ENCODE data around the gene JOSD1.

JOSD1 gene

GRCh38 chr22:38710866-38711265, 10.1 kb upstream of the JOSD1 start:
- H2BK12ac ChIP-seq (ENCODE audit: low read length), result no peak overlapping the region
- no peak overlapping the region for H4K12ac ChIP-seq (ENCODE audit: low read depth, low read length)
- no peak overlapping the region for H3K27ac ChIP-seq (ENCODE audit: low read depth, low read length)
- H3K23ac ChIP-seq (ENCODE audit: low read length), result no peak overlapping the region
- H2BK120ac ChIP-seq (ENCODE audit: insufficient read depth, low read length, poor library complexity), result no peak overlapping the region
- H3K18ac ChIP-seq (ENCODE audit: low read length), result no peak overlapping the region
- H3K9me3 ChIP-seq (ENCODE audit: insufficient read depth, low read depth, low read length), result no peaks in the 10 kb centered on the region
- DNase-seq, result no peak
- H3K27me3 ChIP-seq (ENCODE audit: insufficient read depth, low read length), result no peaks in the 10 kb centered on the region
- peaks cover 3 to 20% of the 10 kb centered on the region in 2 experiments for H3K4me1 ChIP-seq (ENCODE audit: control insufficient read depth in 1 of 2, insufficient read depth in 2 of 2, low read length in 2 of 2)
- H3K4me3 ChIP-seq (ENCODE audit: low read depth, low read length), result no peak overlapping the region
- no CpG with 5 or more reads among the region's 3 CpGs for whole genome bisulfite sequencing (ENCODE audit: extremely low coverage, insufficient coverage, insufficient read length)
- H3K79me1 ChIP-seq (ENCODE audit: low read length), result peaks cover 5% of the 10 kb centered on the region
- H3K4me2 ChIP-seq (ENCODE audit: low read length), result no peak overlapping the region
- H3K9ac ChIP-seq (ENCODE audit: low read length), result no peak overlapping the region
- H2AK5ac ChIP-seq (ENCODE audit: low read length), result no peak overlapping the region
- no peak overlapping the region for H2AFZ ChIP-seq (ENCODE audit: insufficient read depth, low read length, poor library complexity)
- no peak overlapping the region for H4K91ac ChIP-seq (ENCODE audit: low read depth, low read length)
- peaks cover 1 to 8% of the 10 kb centered on the region in 2 experiments for H3K36me3 ChIP-seq (ENCODE audit: control insufficient read depth in 1 of 2, insufficient read depth in 2 of 2, low read length in 2 of 2)
- peaks cover 6% of the 10 kb centered on the region for H3K79me2 ChIP-seq (ENCODE audit: control insufficient read depth, insufficient read depth, low read length, poor library complexity)
- H4K8ac ChIP-seq (ENCODE audit: low read depth, low read length), result no peak overlapping the region
- H3K4ac ChIP-seq (ENCODE audit: low read depth, low read length), result no peak overlapping the region
- no peak overlapping the region for H2BK5ac ChIP-seq (ENCODE audit: low read depth, low read length, poor library complexity)
- no peak overlapping the region for H3K14ac ChIP-seq (ENCODE audit: low read length)

- peaks cover 6% of the 10 kb centered on the region for H3K79me2 ChIP-seq (ENCODE audit: control insufficient read depth, insufficient read depth, low read length, poor library complexity)
- no peak overlapping the region for H3K27ac ChIP-seq (ENCODE audit: low read depth, low read length)
- H2BK5ac ChIP-seq (ENCODE audit: low read depth, low read length, poor library complexity), result no peak overlapping the region
- no peak overlapping the region for H2BK120ac ChIP-seq (ENCODE audit: insufficient read depth, low read length, poor library complexity)
- H3K14ac ChIP-seq (ENCODE audit: low read length), result no peak overlapping the region
- H4K8ac ChIP-seq (ENCODE audit: low read depth, low read length), result no peak overlapping the region
- H3K27me3 ChIP-seq (ENCODE audit: insufficient read depth, low read length), result no peaks in the 10 kb centered on the region
- no CpG with 5 or more reads among the region's 3 CpGs for WGBS (ENCODE audit: extremely low coverage, insufficient coverage, insufficient read length)
- peaks cover 0 to 4% of the 10 kb centered on the region in 2 experiments for H3K36me3 ChIP-seq (ENCODE audit: control insufficient read depth in 1 of 2, insufficient read depth in 2 of 2, low read length in 2 of 2)
- H4K12ac ChIP-seq (ENCODE audit: low read depth, low read length), result no peak overlapping the region
- H3K18ac ChIP-seq (ENCODE audit: low read length), result no peak overlapping the region
- H2AFZ ChIP-seq (ENCODE audit: insufficient read depth, low read length, poor library complexity), result no peak overlapping the region
- peaks cover 6% of the 10 kb centered on the region for H3K79me1 ChIP-seq (ENCODE audit: low read length)
- H3K23ac ChIP-seq (ENCODE audit: low read length), result no peak overlapping the region
- H2BK12ac ChIP-seq (ENCODE audit: low read length), result no peak overlapping the region
- no peaks in the 10 kb centered on the region for H3K9me3 ChIP-seq (ENCODE audit: insufficient read depth, low read depth, low read length)
- H3K4ac ChIP-seq (ENCODE audit: low read depth, low read length), result no peak overlapping the region
- H3K9ac ChIP-seq (ENCODE audit: low read length), result no peak overlapping the region
- no peak for DNase-seq
- H4K91ac ChIP-seq (ENCODE audit: low read depth, low read length), result no peak overlapping the region
- no peak overlapping the region for H3K4me2 ChIP-seq (ENCODE audit: low read length)
- peaks cover 3 to 20% of the 10 kb centered on the region in 2 experiments for H3K4me1 ChIP-seq (ENCODE audit: control insufficient read depth in 1 of 2, insufficient read depth in 2 of 2, low read length in 2 of 2)
- H2AK5ac ChIP-seq (ENCODE audit: low read length), result no peak overlapping the region
- H3K4me3 ChIP-seq (ENCODE audit: low read depth, low read length), result no peak overlapping the region
Measured at GRCh38 chr22:38710351-38710750, 9.6 kb upstream of the JOSD1 start.

DNA sequence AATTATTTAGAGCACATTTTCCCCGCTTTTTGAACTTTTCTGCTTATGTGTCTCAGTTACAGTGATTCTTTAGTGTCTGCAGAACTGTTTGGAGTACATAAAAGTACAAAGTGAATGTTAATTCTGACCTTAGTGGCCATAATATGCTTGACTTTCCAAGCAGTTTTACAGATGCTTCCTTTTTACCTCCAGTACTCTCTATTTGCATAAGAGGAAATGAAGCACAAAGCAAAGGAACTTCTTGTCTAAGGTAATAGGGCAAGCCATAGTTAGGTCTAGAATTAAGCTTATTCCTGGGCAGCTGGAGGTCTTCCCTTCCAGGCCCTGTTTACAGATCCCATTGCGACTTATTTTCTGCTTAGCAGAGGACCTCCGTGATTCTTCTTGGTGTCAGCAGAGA, 8.6 kb upstream of the JOSD1 start:
- Histone ChIP-seq H3K23ac (ENCODE audit: low read length) (no peak overlapping the region), H3K4ac (ENCODE audit: low read depth, low read length) (no peak overlapping the region), H3K79me1 (ENCODE audit: low read length) (peaks cover 6% of the 10 kb centered on the region), H3K27me3 (ENCODE audit: insufficient read depth, low read length) (no peaks in the 10 kb centered on the region), H2AFZ (ENCODE audit: insufficient read depth, low read length, poor library complexity) (no peak overlapping the region), H3K27ac (ENCODE audit: low read depth, low read length) (no peak overlapping the region), H3K36me3 (ENCODE audit: control insufficient read depth in 1 of 2, insufficient read depth in 2 of 2, low read length in 2 of 2) (no peaks in the 10 kb centered on the region), H3K14ac (ENCODE audit: low read length) (no peak overlapping the region), H2AK5ac (ENCODE audit: low read length) (no peak overlapping the region), H2BK12ac (ENCODE audit: low read length) (no peak overlapping the region), H3K79me2 (ENCODE audit: control insufficient read depth, insufficient read depth, low read length, poor library complexity) (peaks cover 6% of the 10 kb centered on the region), H4K8ac (ENCODE audit: low read depth, low read length) (no peak overlapping the region), H4K12ac (ENCODE audit: low read depth, low read length) (no peak overlapping the region), H2BK120ac (ENCODE audit: insufficient read depth, low read length, poor library complexity) (no peak overlapping the region), H3K9me3 (ENCODE audit: insufficient read depth, low read depth, low read length) (no peaks in the 10 kb centered on the region), H3K9ac (ENCODE audit: low read length) (no peak overlapping the region), H4K91ac (ENCODE audit: low read depth, low read length) (no peak overlapping the region), H3K18ac (ENCODE audit: low read length) (no peak overlapping the region), H3K4me1 (ENCODE audit: control insufficient read depth in 1 of 2, insufficient read depth in 2 of 2, low read length in 2 of 2) (peaks cover 3 to 20% of the 10 kb centered on the region in 2 experiments), H2BK5ac (ENCODE audit: low read depth, low read length, poor library complexity) (no peak overlapping the region), H3K4me2 (ENCODE audit: low read length) (no peak overlapping the region), H3K4me3 (ENCODE audit: low read depth, low read length) (no peak overlapping the region)
- WGBS (ENCODE audit: extremely low coverage, insufficient coverage, insufficient read length), result no CpG with 5 or more reads among the region's 3 CpGs
- no peak for DNase-seq

DNA sequence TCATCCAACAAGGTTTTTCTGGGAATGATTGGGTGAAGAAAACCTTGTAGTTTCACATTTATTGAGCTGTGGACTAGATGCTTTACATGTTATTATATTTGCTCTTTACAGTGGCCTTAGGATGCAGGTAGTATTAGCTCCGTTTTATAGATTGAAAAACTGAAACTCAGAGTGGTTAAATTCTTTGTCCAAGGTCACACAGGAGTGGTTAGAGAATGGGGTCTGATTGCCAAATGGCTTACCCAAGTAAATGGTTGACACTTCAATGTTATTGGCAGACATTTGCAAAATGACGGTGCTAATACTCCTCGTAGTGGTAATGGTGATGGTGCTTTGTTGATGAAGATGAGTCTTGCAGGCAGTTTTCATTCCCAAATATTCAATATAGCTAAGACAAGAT, 7.2 kb upstream of the JOSD1 start:
- Histone ChIP-seq H4K8ac (ENCODE audit: low read depth, low read length) (no peak overlapping the region), H2BK120ac (ENCODE audit: insufficient read depth, low read length, poor library complexity) (no peak overlapping the region)

More for the DNA sequence above, 7.2 kb upstream of the JOSD1 start:
- H2BK12ac ChIP-seq (ENCODE audit: low read length), result no peak overlapping the region
- H3K36me3 ChIP-seq (ENCODE audit: control insufficient read depth in 1 of 2, insufficient read depth in 2 of 2, low read length in 2 of 2), result no peaks in the 10 kb centered on the region
- no peak overlapping the region for H4K91ac ChIP-seq (ENCODE audit: low read depth, low read length)
- H2AK5ac ChIP-seq (ENCODE audit: low read length), result no peak overlapping the region
- H2AFZ ChIP-seq (ENCODE audit: insufficient read depth, low read length, poor library complexity), result no peak overlapping the region
- no peak overlapping the region for H2BK5ac ChIP-seq (ENCODE audit: low read depth, low read length, poor library complexity)
- no peak overlapping the region for H3K18ac ChIP-seq (ENCODE audit: low read length)
- H3K9ac ChIP-seq (ENCODE audit: low read length), result no peak overlapping the region
- H3K79me1 ChIP-seq (ENCODE audit: low read length), result peaks cover 6% of the 10 kb centered on the region
- DNase-seq, result no peak
- H3K4me2 ChIP-seq (ENCODE audit: low read length), result no peak overlapping the region
- no peaks in the 10 kb centered on the region for H3K9me3 ChIP-seq (ENCODE audit: insufficient read depth, low read depth, low read length)
- H3K27ac ChIP-seq (ENCODE audit: low read depth, low read length), result no peak overlapping the region
- no peak overlapping the region for H3K4me3 ChIP-seq (ENCODE audit: low read depth, low read length)
- peaks cover 6% of the 10 kb centered on the region for H3K79me2 ChIP-seq (ENCODE audit: control insufficient read depth, insufficient read depth, low read length, poor library complexity)
- whole genome bisulfite sequencing (ENCODE audit: extremely low coverage, insufficient coverage, insufficient read length), result no CpG with 5 or more reads among the region's 3 CpGs
- H3K4me1 ChIP-seq (ENCODE audit: control insufficient read depth in 1 of 2, insufficient read depth in 2 of 2, low read length in 2 of 2), result peaks cover 3 to 13% of the 10 kb centered on the region in 2 experiments
- H3K14ac ChIP-seq (ENCODE audit: low read length), result no peak overlapping the region
- no peaks in the 10 kb centered on the region for H3K27me3 ChIP-seq (ENCODE audit: insufficient read depth, low read length)
- no peak overlapping the region for H4K12ac ChIP-seq (ENCODE audit: low read depth, low read length)
- H3K23ac ChIP-seq (ENCODE audit: low read length), result no peak overlapping the region
- H3K4ac ChIP-seq (ENCODE audit: low read depth, low read length), result no peak overlapping the region

Measured in trophoblast cell (in vitro differentiated cells and primary cell).